ENCODE measurements around the gene BCL7A. TPM values are rescaled to one million over a fixed set of nuclear protein-coding genes. Genes with fewer than 3 reads are reported as not detected.

The BCL7A gene
- total RNA-seq, 4 donors from 2014 or later = 15.9 to 30.9 (median 22.7) TPM

GRCh38 chr12:122005252-122005776 is 16.4 kb upstream of the BCL7A start:
- H3K4me3 ChIP-seq = no peak overlapping the region
- no peak overlapping the region for H3K27ac ChIP-seq
- no peak for TF ChIP-seq EP300 (IDR thresholded peaks at IDR 0.05)
- TF ChIP-seq POLR2AphosphoS5 (IDR thresholded peaks at IDR 0.05) = no peak
- TF ChIP-seq CTCF (IDR thresholded peaks at IDR 0.05) = no peak
- no peak for TF ChIP-seq POLR2A (IDR thresholded peaks at IDR 0.05)
- no peaks in the 10 kb centered on the region for H3K36me3 ChIP-seq
- no peaks in the 10 kb centered on the region for H3K27me3 ChIP-seq
- DNase-seq (ENCODE audit: low spot score in 2 of 2) = no peak
- peaks cover 25% of the 10 kb centered on the region for H3K4me1 ChIP-seq
- 75% methylated on average over 11 of the region's 11 CpGs for WGBS
- no peaks in the 10 kb centered on the region for H3K9me3 ChIP-seq

GRCh38 chr12:122006186-122006926 is 15.3 kb upstream of the BCL7A start:
- Histone ChIP-seq H3K27ac (no peak overlapping the region), H3K27me3 (no peaks in the 10 kb centered on the region), H3K4me3 (no peak overlapping the region), H3K9me3 (no peaks in the 10 kb centered on the region), H3K36me3 (no peaks in the 10 kb centered on the region), H3K4me1 (peaks cover 25% of the 10 kb centered on the region)
- TF ChIP-seq CTCF (IDR thresholded peaks at IDR 0.05) (no peak), EP300 (IDR thresholded peaks at IDR 0.05) (no peak), POLR2A (IDR thresholded peaks at IDR 0.05) (no peak), POLR2AphosphoS5 (IDR thresholded peaks at IDR 0.05) (no peak)
- 85% methylated on average over 17 of the region's 24 CpGs for WGBS
- no peak for DNase-seq (ENCODE audit: low spot score in 2 of 2)

GRCh38 chr12:122009741-122010140 is 11.9 kb upstream of the BCL7A start:
- H3K36me3 ChIP-seq = no peaks in the 10 kb centered on the region
- H3K4me1 ChIP-seq = peaks cover 8% of the 10 kb centered on the region
- no peaks in the 10 kb centered on the region for H3K27me3 ChIP-seq
- H3K9me3 ChIP-seq = no peaks in the 10 kb centered on the region
- DNase-seq (ENCODE audit: low spot score in 2 of 2) = no peak
- no peak for TF ChIP-seq POLR2AphosphoS5 (IDR thresholded peaks at IDR 0.05)
- TF ChIP-seq EP300 (IDR thresholded peaks at IDR 0.05) = no peak
- no peak for TF ChIP-seq CTCF (IDR thresholded peaks at IDR 0.05)
- TF ChIP-seq POLR2A (IDR thresholded peaks at IDR 0.05) = no peak
- 89% methylated on average over 7 of the region's 9 CpGs for WGBS
- no peak overlapping the region for H3K27ac ChIP-seq
- H3K4me3 ChIP-seq = no peak overlapping the region

GRCh38 chr12:122012184-122012583 is 9.5 kb upstream of the BCL7A start:
- 88% methylated on average over 6 of the region's 6 CpGs for WGBS
- TF ChIP-seq CTCF (IDR thresholded peaks at IDR 0.05) (no peak), EP300 (IDR thresholded peaks at IDR 0.05) (no peak), POLR2A (IDR thresholded peaks at IDR 0.05) (no peak), POLR2AphosphoS5 (IDR thresholded peaks at IDR 0.05) (no peak)
- Histone ChIP-seq H3K36me3 (no peaks in the 10 kb centered on the region), H3K9me3 (no peaks in the 10 kb centered on the region), H3K27ac (no peak overlapping the region), H3K27me3 (no peaks in the 10 kb centered on the region), H3K4me3 (no peak overlapping the region), H3K4me1 (no peaks in the 10 kb centered on the region)
- no peak for DNase-seq (ENCODE audit: low spot score in 2 of 2)

GRCh38 chr12:122013136-122013535 is 8.5 kb upstream of the BCL7A start:
- Histone ChIP-seq H3K27me3 (no peaks in the 10 kb centered on the region), H3K4me3 (no peak overlapping the region), H3K27ac (no peak overlapping the region), H3K4me1 (no peaks in the 10 kb centered on the region), H3K9me3 (no peaks in the 10 kb centered on the region), H3K36me3 (no peaks in the 10 kb centered on the region)
- WGBS = 91% methylated on average over 4 of the region's 4 CpGs
- no peak for DNase-seq (ENCODE audit: low spot score in 2 of 2)
- TF ChIP-seq POLR2A (IDR thresholded peaks at IDR 0.05) (no peak), CTCF (IDR thresholded peaks at IDR 0.05) (no peak), EP300 (IDR thresholded peaks at IDR 0.05) (no peak), POLR2AphosphoS5 (IDR thresholded peaks at IDR 0.05) (no peak)

Measured in suprapubic skin (tissue), 4 donors.